BE2C (cell line): ENCODE measurements around the gene COL23A1.

Source experiments
- DNase-seq: peaks from one replicate; pipeline ENCODE4 v3.0.0-alpha.2; 2020
- H3K27me3 ChIP-seq: fragments of 250-450 bp; sonication (Bioruptor Pico); 2 replicates; pipeline ENCODE4 v1.5.1; 2020; ENCODE audit warnings: mild to moderate bottlenecking
- H3K36me3 ChIP-seq: fragments of 250-450 bp; sonication (Bioruptor Pico); 2 replicates; pipeline ENCODE4 v1.5.1; 2020; ENCODE audit warnings: mild to moderate bottlenecking
- H3K4me1 ChIP-seq: fragments of 250-450 bp; sonication (Bioruptor Pico); 2 replicates; pipeline ENCODE4 v1.5.1; 2020
- H3K4me3 ChIP-seq: 2 replicates; pipeline ENCODE4 v1.5.1; 2011; ENCODE audit warnings: low read depth, low read length
- H3K9me3 ChIP-seq: fragments of 250-450 bp; sonication (Bioruptor Pico); 2 replicates; pipeline ENCODE4 v1.5.1; 2020
- CTCF ChIP-seq: IDR thresholded peaks from 2 replicates; pipeline ENCODE4 v1.5.1; 2012; ENCODE audit warnings: mild to moderate bottlenecking, low read depth, low read length

The COL23A1 gene

GRCh38 chr5:178419196-178419595 is 171.0 kb downstream of the COL23A1 start:
- H3K4me1 ChIP-seq: peaks cover 11% of the 10 kb centered on the region
- no peak for TF ChIP-seq CTCF
- H3K4me3 ChIP-seq: no peak overlapping the region
- no peaks in the 10 kb centered on the region for H3K9me3 ChIP-seq
- no peaks in the 10 kb centered on the region for H3K27me3 ChIP-seq
- no peaks in the 10 kb centered on the region for H3K36me3 ChIP-seq
- no peak for DNase-seq

DNA sequence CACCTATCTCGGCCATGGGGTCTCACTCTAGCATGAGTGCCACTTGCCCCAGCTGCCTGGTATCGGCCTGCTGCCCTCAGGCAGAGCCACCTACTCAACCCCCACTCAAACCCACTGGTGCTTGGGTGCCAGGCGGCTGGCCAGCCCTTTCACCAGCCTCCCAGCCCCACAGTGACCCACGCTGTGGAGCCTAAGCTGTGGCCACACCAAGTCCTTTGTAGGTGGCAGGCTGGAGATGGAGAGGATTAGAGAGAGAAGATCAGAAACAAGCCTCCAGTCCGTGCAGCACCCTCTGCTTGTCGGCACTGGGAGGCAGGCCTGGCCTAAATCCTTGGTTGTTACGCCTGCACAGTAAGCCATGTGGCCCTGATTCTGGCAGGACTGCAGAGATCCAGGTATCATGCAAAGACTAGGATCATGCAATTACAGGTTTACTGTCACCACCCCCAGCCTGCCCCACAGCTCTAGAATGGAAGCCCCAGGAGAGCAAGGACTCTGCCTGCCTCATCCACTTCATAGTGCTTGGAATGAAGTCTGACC is 171.7 kb downstream of the COL23A1 start:
- H3K9me3 ChIP-seq: no peaks in the 10 kb centered on the region
- no peak for DNase-seq
- H3K4me1 ChIP-seq: peaks cover 11% of the 10 kb centered on the region
- H3K36me3 ChIP-seq: no peaks in the 10 kb centered on the region
- no peaks in the 10 kb centered on the region for H3K27me3 ChIP-seq
- TF ChIP-seq CTCF: no peak
- H3K4me3 ChIP-seq: no peak overlapping the region

GRCh38 chr5:178418031-178418430 is 172.2 kb downstream of the COL23A1 start:
- Histone ChIP-seq H3K36me3 (no peaks in the 10 kb centered on the region), H3K9me3 (no peaks in the 10 kb centered on the region), H3K4me1 (peaks cover 11% of the 10 kb centered on the region), H3K27me3 (no peaks in the 10 kb centered on the region), H3K4me3 (no peak overlapping the region)
- DNase-seq: no peak
- no peak for TF ChIP-seq CTCF

DNA sequence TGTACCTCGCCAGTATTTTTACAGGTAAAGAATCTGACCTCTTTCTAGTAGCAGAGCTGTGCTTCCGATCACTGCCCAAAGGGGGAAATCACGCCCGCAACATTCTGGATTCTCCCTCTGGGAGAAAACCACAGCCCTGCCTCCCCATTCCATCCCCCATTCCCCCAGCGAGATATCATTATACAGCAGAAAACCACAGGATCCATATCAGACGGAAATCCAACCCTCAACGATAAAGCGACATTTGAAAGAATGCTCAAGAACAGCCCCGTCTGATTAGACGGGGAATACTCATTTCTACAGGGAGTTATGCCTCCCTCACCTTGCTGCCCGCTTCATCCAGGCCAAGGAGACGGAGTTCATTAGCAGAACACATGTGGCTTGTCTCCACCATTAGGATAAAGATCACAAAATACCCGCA is 172.8 kb downstream of the COL23A1 start:
- TF ChIP-seq CTCF: peak; percentile 22; the same call in 1 of the 2 replicates

DNA sequence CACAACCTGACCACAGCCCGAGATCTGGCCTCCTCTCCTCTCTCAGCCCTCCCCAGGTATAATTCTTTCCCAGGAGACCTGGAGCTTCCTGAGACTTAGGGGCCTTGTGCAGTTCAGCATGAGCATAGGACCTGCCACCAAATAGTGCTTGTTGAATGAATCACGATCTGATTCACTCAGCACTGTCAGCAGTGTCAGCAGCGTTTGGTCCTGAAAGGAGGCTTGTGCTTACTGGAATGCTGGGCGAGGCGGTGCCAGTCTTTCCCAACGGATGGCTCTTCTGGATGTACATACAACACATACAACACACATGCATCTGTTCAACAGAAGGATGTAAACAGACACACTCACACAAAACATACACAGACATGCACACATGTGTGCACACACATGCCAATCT is 173.3 kb downstream of the COL23A1 start:
- TF ChIP-seq CTCF: no peak
- Histone ChIP-seq H3K9me3 (no peaks in the 10 kb centered on the region), H3K27me3 (no peaks in the 10 kb centered on the region), H3K4me3 (no peak overlapping the region), H3K4me1 (peaks cover 11% of the 10 kb centered on the region), H3K36me3 (no peaks in the 10 kb centered on the region)
- no peak for DNase-seq

More for the DNA sequence above, 172.8 kb downstream of the COL23A1 start:
- H3K4me3 ChIP-seq: no peak overlapping the region
- H3K27me3 ChIP-seq: no peaks in the 10 kb centered on the region
- DNase-seq: no peak
- no peaks in the 10 kb centered on the region for H3K9me3 ChIP-seq
- H3K36me3 ChIP-seq: no peaks in the 10 kb centered on the region
- peaks cover 11% of the 10 kb centered on the region for H3K4me1 ChIP-seq

DNA sequence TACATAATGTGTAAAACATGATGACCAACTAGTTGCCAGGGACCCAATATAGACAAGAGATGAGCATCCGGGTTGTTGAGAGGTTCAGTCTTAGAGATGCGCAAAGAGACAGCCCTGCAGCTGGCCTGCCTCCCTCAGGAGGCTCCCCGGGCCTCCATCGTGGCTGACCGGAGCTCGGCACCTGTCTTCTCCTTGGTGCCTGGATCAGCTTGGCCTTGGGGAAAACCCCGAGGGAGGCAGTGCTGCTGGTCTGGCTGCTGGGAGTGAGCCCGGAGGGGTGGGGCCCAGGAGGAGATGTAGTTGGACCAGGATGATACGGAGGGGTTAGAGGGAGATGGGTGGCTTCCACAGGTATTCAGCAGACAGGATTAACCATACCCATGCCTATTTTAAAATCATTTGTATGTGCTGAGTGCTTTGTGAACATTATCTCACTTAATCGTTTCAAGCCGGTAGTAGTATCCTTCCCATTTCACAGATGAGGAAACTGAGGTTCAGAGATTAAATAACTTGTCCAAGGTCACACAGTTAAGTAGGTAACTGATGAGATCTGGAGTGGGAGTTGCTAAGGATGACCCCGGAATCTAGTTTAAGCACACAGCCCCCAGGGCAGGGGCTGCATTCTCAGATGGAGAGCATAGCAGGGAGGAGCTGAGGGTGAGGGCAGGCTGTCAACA is 173.8 kb downstream of the COL23A1 start:
- Histone ChIP-seq H3K4me1 (peaks cover 11% of the 10 kb centered on the region), H3K4me3 (no peak overlapping the region), H3K27me3 (no peaks in the 10 kb centered on the region), H3K9me3 (no peaks in the 10 kb centered on the region), H3K36me3 (no peaks in the 10 kb centered on the region)
- no peak for TF ChIP-seq CTCF
- no peak for DNase-seq
